ENCODE measurements around the gene RFPL4A. TPM values are rescaled to one million over a fixed set of nuclear protein-coding genes. Genes with fewer than 3 reads are reported as not detected.

Gene RFPL4A
- total and polyA plus RNA-seq, 2 of the 8 experiments (the other 6 are each of a cell fraction or from before 2014, with no cell fraction given): not detected

GRCh38 chr19:55809381-55810058 is 50.6 kb downstream of the RFPL4A start:
- H3K27me3 ChIP-seq (replicated peaks in 1 of 4; ENCODE audit: control insufficient read depth in 3 of 4, extremely low read depth in 1 of 4, insufficient read depth in 3 of 4, low read length in 3 of 4): no peaks in the 10 kb centered on the region
- DNase-seq (ENCODE audit: low read depth in 1 of 2, low spot score in 2 of 2) (peak; percentile 10 to 44), FAIRE-seq (no peak)
- H2BK120ac ChIP-seq (replicated peaks; ENCODE audit: low read depth, low read length): no peak overlapping the region
- no peak overlapping the region for H2BK20ac ChIP-seq (ENCODE audit: low read length)
- H3K9ac ChIP-seq (replicated peaks in 1 of 4; ENCODE audit: extremely low read depth in 1 of 4, low read depth in 3 of 4, low read length in 3 of 4): no peak overlapping the region
- H4K8ac ChIP-seq (ENCODE audit: extremely low read depth, insufficient read depth, low read length): no peak overlapping the region
- no peak overlapping the region for H2BK12ac ChIP-seq (ENCODE audit: low read depth, low read length)
- ChIA-PET CTCF (ENCODE audit: partially characterized antibody) (interaction anchor here (0.6 to 1.9 kb wide), 3 partner anchors 10 to 166 kb away, joined by 3 to 6 read pairs (median 3); no protein-coding TSS in a partner anchor), POLR2A (ENCODE audit: partially characterized antibody) (no interaction called here)
- no peak overlapping the region for H3K23ac ChIP-seq (ENCODE audit: insufficient read length)
- no peak overlapping the region for H3K4me2 ChIP-seq (ENCODE audit: insufficient read depth in 1 of 2, low read depth in 2 of 2, low read length in 2 of 2)
- H2BK5ac ChIP-seq (ENCODE audit: low read depth, low read length): no peak overlapping the region
- peaks cover 78 to 83% of the 10 kb centered on the region in 2 experiments for H3K9me3 ChIP-seq (ENCODE audit: insufficient read depth in 2 of 2, low read depth in 1 of 2, low read length in 1 of 2)
- H3K79me2 ChIP-seq (ENCODE audit: control insufficient read depth in 1 of 2, insufficient read depth in 2 of 2, low read length in 2 of 2): no peaks in the 10 kb centered on the region
- no peak overlapping the region for H3K27ac ChIP-seq (ENCODE audit: low read depth, low read length)
- H2BK15ac ChIP-seq (ENCODE audit: low read length): no peak overlapping the region
- no peaks in the 10 kb centered on the region for H3K36me3 ChIP-seq (ENCODE audit: control insufficient read depth in 2 of 4, insufficient read depth in 4 of 4, low read length in 3 of 4)
- no peaks in the 10 kb centered on the region for H4K20me1 ChIP-seq (replicated peaks in 1 of 2; ENCODE audit: control insufficient read depth in 1 of 2, insufficient read depth in 2 of 2, low read length in 2 of 2)
- 41% methylated on average over 20 of the region's 20 CpGs; no CpG with 5 or more reads in 1 of the 2 experiments for WGBS, 2 experiments (ENCODE audit: extremely low coverage in 1 of 2, insufficient coverage in 1 of 2, insufficient read length in 1 of 2, insufficient replicate concordance in 2 of 2, low coverage in 1 of 2, low lambda C conversion rate in 2 of 2, missing lambda C conversion rate in 1 of 2)
- H4K91ac ChIP-seq (replicated peaks; ENCODE audit: insufficient read length, low read length): no peak overlapping the region
- H2AFZ ChIP-seq (ENCODE audit: low read length): peak overlapping the region; percentile 87; the same call in 1 of the 2 replicates
- no peaks in the 10 kb centered on the region for H3K4me1 ChIP-seq (replicated peaks in 1 of 4; ENCODE audit: control insufficient read depth in 3 of 4, insufficient read depth in 4 of 4, low read length in 3 of 4)
- no peaks in the 10 kb centered on the region for H3K23me2 ChIP-seq (ENCODE audit: low read depth, low read length)
- H3K18ac ChIP-seq (ENCODE audit: extremely low read depth, low read length): no peak overlapping the region
- H2AK5ac ChIP-seq (ENCODE audit: low read depth, low read length): no peak overlapping the region
- H3K4me3 ChIP-seq (ENCODE audit: extremely low read depth in 1 of 4, insufficient read depth in 2 of 4, low read depth in 3 of 4, low read length in 4 of 4): no peak overlapping the region
- no peak overlapping the region for H3K4ac ChIP-seq (replicated peaks; ENCODE audit: insufficient read length, low read depth, low read length)
- H4K5ac ChIP-seq (ENCODE audit: insufficient read length, low read depth, low read length): no peak overlapping the region
- H3K79me1 ChIP-seq (ENCODE audit: low read depth, low read length): no peaks in the 10 kb centered on the region
- no peak overlapping the region for H3K56ac ChIP-seq (replicated peaks; ENCODE audit: insufficient read length, low read depth, low read length)
- no peak overlapping the region for H3K14ac ChIP-seq (ENCODE audit: insufficient read length)
- TF ChIP-seq FOSL1 (IDR thresholded peaks at IDR 0.05; ENCODE audit: insufficient read depth, low read depth, low read length) (no peak), CTBP2 (IDR thresholded peaks at IDR 0.05; ENCODE audit: borderline replicate concordance, insufficient read depth, insufficient read length, low read length) (no peak), ASH2L (IDR thresholded peaks at IDR 0.05; ENCODE audit: low read length) (no peak), MAX (IDR thresholded peaks at IDR 0.05) (peak; percentile 65), TEAD4 (IDR thresholded peaks at IDR 0.05; ENCODE audit: low read depth, low read length) (no peak), CEBPB (IDR thresholded peaks at IDR 0.05; ENCODE audit: low read depth, low read length) (no peak), POLR2AphosphoS5 (IDR thresholded peaks at IDR 0.05; ENCODE audit: low read depth, low read length) (no peak), CBX5 (IDR thresholded peaks at IDR 0.05; ENCODE audit: low read depth, low read length) (no peak), YY1 (IDR thresholded peaks at IDR 0.05; ENCODE audit: low read depth, low read length) (peak; percentile 77), USF2 (IDR thresholded peaks at IDR 0.05; ENCODE audit: low read length) (peak; percentile 66), RAD21 (IDR thresholded peaks at IDR 0.05 in 1 of 2, conservative IDR thresholded peaks at IDR 0.05 in 1 of 2; ENCODE audit: low read depth in 2 of 2, low read length in 2 of 2) (peak; percentile 43 to 57; a peak in 3 of 4 replicates), TAF7 (optimal IDR thresholded peaks at IDR 0.05; ENCODE audit: borderline replicate concordance, low read depth, low read length) (no peak)

All from H1 (cell line).